ENCODE data around the gene MUC5AC.
"Not testable (repeated sequence)": the region's sequence is repeated elsewhere in the genome, so short reads cannot be mapped to it uniquely, and the experiment has no call there.

Gene MUC5AC

DNA sequence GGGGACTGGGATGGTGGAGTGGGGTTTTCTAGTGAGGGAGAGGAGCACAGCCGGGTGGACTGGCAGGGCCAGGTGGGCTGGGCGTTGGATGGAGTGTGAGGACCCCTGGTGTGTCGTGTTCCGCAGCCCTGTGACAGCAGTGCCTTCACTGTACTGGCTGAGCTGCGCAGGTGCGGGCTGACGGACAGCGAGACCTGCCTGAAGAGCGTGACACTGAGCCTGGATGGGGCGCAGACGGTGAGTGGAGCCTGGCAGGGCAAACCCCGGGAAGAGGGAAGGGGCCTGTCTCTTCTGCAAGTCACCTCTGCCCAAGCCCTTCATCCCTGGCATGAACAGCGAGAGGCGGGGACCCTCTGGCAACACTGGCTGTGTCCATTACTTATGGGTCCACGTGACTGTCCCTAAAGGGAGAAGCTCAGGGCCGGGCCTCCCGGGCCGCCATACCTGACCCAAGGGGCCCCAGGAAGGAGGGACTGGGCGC lies 10.0 kb downstream of the MUC5AC start:
- TF ChIP-seq, protein P1, sequence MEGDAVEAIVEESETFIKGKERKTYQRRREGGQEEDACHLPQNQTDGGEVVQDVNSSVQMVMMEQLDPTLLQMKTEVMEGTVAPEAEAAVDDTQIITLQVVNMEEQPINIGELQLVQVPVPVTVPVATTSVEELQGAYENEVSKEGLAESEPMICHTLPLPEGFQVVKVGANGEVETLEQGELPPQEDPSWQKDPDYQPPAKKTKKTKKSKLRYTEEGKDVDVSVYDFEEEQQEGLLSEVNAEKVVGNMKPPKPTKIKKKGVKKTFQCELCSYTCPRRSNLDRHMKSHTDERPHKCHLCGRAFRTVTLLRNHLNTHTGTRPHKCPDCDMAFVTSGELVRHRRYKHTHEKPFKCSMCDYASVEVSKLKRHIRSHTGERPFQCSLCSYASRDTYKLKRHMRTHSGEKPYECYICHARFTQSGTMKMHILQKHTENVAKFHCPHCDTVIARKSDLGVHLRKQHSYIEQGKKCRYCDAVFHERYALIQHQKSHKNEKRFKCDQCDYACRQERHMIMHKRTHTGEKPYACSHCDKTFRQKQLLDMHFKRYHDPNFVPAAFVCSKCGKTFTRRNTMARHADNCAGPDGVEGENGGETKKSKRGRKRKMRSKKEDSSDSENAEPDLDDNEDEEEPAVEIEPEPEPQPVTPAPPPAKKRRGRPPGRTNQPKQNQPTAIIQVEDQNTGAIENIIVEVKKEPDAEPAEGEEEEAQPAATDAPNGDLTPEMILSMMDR (IDR thresholded peaks at IDR 0.05; ENCODE audit: low read depth, low read length): no peak
- no peak overlapping the region for H3K4me3 ChIP-seq (ENCODE audit: low read depth, low read length)

DNA sequence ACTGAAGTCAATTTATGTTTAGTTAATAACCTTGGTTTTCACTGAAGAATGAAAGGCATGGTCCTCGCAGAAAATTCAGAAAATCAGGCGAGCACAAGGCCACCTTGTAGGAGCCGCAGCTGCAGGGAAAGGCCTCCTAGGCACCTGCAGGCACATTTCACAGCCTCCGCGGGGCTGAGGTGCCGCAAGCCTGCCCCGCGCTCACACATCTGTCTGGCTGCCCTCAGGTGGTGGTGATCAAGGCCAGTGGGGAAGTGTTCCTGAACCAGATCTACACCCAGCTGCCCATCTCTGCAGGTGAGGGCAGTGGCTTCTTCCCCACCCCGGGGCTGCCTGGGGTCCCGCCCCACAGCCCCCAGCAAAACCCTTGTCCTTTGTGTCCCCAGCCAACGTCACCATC lies 10.5 kb downstream of the MUC5AC start:
- TF ChIP-seq, protein P1 (IDR thresholded peaks at IDR 0.05; ENCODE audit: low read depth, low read length): no peak
- no peak overlapping the region for H3K4me3 ChIP-seq (ENCODE audit: low read depth, low read length)

DNA sequence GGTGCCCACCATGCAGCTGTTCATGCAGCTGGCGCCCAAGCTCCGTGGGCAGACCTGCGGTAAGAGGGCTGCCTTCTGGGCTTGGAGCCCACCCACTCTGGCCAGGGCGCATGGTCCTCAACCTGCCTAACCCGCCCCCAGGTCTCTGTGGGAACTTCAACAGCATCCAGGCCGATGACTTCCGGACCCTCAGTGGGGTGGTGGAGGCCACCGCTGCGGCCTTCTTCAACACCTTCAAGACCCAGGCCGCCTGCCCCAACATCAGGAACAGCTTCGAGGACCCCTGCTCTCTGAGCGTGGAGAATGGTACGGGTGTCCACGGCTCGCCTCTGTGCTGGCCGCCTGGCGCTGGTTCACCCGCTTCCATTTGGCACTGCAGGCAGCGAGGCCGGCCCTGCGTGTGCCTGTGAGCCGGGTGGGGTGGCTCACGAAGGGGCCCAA lies 11.0 kb downstream of the MUC5AC start:
- H3K4me3 ChIP-seq (ENCODE audit: low read depth, low read length): no peak overlapping the region
- TF ChIP-seq, protein P1 (IDR thresholded peaks at IDR 0.05; ENCODE audit: low read depth, low read length): no peak

DNA sequence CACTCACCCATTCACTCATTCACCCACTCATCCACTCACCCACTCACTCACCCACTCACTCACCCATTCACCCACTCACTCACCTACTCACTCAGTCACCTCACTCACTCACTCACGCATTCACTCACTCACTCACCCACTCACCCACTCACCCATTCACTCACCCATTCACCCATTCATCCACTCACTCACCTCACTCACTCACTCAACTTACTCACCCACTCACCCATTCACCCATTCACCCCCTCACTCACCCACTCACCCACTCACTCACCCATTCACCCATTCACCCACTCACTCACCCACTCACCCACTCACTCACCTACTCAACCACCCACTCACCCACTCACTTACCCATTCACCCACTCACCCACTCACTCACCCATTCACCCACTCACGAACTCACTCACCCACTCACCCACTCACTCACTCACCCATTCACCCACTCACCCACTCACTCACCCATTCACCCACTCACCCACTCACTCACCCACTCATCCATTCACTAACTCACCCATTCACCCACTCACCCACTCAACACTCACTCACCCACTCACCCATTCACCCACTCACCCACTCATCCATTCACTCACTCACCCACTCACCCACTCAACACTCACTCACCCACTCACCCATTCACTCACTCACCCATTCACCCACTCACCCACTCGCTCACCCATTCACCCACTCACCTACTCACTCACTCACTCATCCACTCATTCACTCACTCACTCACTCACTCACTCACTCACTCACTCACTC lies 13.7 kb downstream of the MUC5AC start:
- H3K4me3 ChIP-seq (ENCODE audit: low read depth, low read length): no peak overlapping the region
- TF ChIP-seq, protein P1 (IDR thresholded peaks at IDR 0.05; ENCODE audit: low read depth, low read length): no peak

DNA sequence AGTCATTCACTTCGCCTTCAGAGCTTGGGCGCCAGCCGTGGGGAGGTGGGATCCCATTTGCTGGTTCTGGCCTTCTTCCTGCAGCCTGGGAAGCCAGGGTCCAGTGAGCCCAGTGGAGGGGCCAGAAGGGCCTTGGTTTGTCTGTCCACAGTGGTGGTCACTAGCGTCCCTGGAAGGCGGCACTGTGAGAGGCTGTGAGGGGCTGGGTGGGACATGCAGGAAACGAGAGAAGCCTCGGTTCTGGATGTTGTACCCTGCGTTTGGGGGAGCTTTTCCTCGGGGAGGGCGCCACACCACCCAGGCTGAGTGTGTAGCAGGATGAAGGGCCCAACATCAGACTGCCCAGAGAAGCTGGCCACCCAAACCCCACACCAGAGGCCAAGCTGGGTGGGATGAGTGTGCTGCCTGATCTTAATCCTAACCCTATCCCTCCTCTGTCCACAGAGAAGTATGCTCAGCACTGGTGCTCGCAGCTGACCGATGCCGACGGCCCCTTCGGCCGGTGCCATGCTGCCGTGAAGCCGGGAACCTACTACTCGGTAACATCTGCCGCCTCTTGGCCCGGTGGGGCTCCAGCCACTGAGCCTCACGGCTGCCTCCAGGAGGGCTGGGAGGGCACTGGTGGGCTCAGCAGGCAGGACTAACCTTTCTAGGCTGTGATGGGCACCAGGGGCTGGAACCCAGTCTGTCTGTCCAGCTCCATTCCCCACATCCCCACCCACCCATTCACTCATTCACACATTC lies 14.4 kb downstream of the MUC5AC start:
- no peak overlapping the region for H3K4me3 ChIP-seq (ENCODE audit: low read depth, low read length)
- TF ChIP-seq, protein P1 (IDR thresholded peaks at IDR 0.05; ENCODE audit: low read depth, low read length): no peak

DNA sequence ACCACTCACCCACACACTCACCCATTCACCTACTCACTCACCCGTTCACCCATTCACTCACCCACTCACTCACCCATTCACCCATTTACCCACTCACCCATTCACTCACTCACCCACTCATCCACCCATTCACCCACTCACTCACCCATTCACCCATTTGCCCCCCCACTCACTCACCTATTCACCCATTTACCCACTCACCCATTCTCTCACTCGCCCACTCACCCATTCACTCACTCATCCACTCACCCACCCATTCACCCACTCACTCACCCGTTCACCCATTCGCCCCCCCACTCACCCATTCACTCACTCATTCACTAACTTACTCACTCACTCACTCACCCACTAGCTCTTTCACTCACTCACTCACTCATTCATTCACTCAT lies 15.0 kb downstream of the MUC5AC start:
- TF ChIP-seq, protein P1 (IDR thresholded peaks at IDR 0.05; ENCODE audit: low read depth, low read length): no peak
- H3K4me3 ChIP-seq (ENCODE audit: low read depth, low read length): no peak overlapping the region

DNA sequence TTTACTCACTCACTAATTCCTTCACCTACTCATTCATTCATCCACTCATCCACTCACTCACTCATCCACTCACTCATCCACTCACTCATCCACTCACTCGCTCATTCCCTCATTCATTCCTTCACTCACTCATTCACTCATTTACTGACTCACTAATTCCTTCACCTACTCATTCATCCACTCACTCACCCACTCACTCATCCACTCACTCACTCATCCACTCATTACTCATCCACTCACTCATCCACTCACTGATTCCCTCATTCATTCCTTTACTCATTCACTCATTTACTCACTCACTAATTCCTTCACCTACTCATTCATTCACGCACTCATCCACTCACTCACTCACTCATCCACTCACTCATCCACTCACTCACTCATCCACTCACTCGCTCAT lies 15.6 kb downstream of the MUC5AC start:
- not testable (repeated sequence) for H3K4me3 ChIP-seq (ENCODE audit: low read depth, low read length)
